Aorta (tissue), 5 donors: ENCODE data around the gene LRMDA. TPM values are rescaled to one million over a fixed set of nuclear protein-coding genes. Genes with fewer than 3 reads are reported as not detected.
A peak's percentile ranks its signal among the peaks of the same experiment; 100 is the strongest.

ENCODE experiments used
- ATAC-seq: fragments of 200-7000 bp; cut with Tn5 transposase; one replicate; pipeline ENCODE4 v1.9.1; 2022; ENCODE audit warnings: moderate library complexity; ENCODE audit not compliant: low FRiP score
- DNase-seq, 2 donors: peaks; one replicate each; pipeline ENCODE4 v3.0.0-alpha.2; 2020
- H3K27ac ChIP-seq, 2 donors: one replicate each; pipeline ENCODE4 v1.5.1; 2013; ENCODE audit warnings: low read length in 2 of 2, mild to moderate bottlenecking in 2 of 2, moderate library complexity in 2 of 2, control low read depth in 1 of 2, inconsistent platforms in 1 of 2, low read depth in 1 of 2
- H3K27me3 ChIP-seq, 2 donors: one replicate each; pipeline ENCODE4 v1.6.1; 2013; ENCODE audit warnings: control low read depth in 1 of 2, low read length in 1 of 2, mild to moderate bottlenecking in 1 of 2, moderate library complexity in 1 of 2; ENCODE audit not compliant: insufficient read depth in 2 of 2, control insufficient read depth in 1 of 2
- H3K36me3 ChIP-seq, 2 donors: one replicate each; pipeline ENCODE4 v1.6.1; 2013; ENCODE audit warnings: control low read depth in 1 of 2, low read length in 1 of 2, mild to moderate bottlenecking in 1 of 2; ENCODE audit not compliant: insufficient read depth in 2 of 2, control insufficient read depth in 1 of 2
- H3K4me1 ChIP-seq, 2 donors: one replicate each; pipeline ENCODE4 v1.6.1; 2013; ENCODE audit warnings: low read length in 2 of 2, control low read depth in 1 of 2, mild to moderate bottlenecking in 1 of 2, moderate library complexity in 1 of 2; ENCODE audit not compliant: insufficient read depth in 2 of 2, control insufficient read depth in 1 of 2
- H3K4me3 ChIP-seq, 2 donors: one replicate each; pipeline ENCODE4 v1.5.1; 2013; ENCODE audit warnings: low read length in 2 of 2, control low read depth in 1 of 2, mild to moderate bottlenecking in 1 of 2
- H3K9me3 ChIP-seq: one replicate; pipeline ENCODE4 v1.6.1; 2013; ENCODE audit warnings: mild to moderate bottlenecking, low read length; ENCODE audit not compliant: control insufficient read depth
- WGBS, 2 donors: extraction: QIAGEN DNeasy Blood & Tissue Kit; methylation state at CpG; one replicate each; pipeline ENCODE4 v1.1.7; 2013; 5-methylcytosine and 5-hydroxymethylcytosine counted together
- intact Hi-C, 2 donors: fragments of 100-400 bp; cut with DNase I; formaldehyde crosslinking; loops; one replicate each; pipeline versions ENCODE4 v1.14.2 to v1.15.0; 2022
- polyA plus RNA-seq, 2 donors: library from polyadenylated mRNA; stranded (reverse); fragments of 200-250 nt; gene quantifications; one replicate each; pipeline ENCODE4 v1.2.3, GENCODE V29; 2013
- total RNA-seq, 2 donors: library from RNA; stranded (reverse); fragmentation: NEBNext Ultra II Directional; extraction: Animal tissue kit (Norgen Biotek cat#: 25700); gene quantifications; one replicate each; pipeline ENCODE4 v1.2.1, GENCODE V29; 2021
- donor health status: healthy with polysubstance abuse.
- donor health status: Bipolar disorder and iron deficiency.
- donor health status: DM: no; HTN: no; CAD: no.
- donor health status: DM: no; HTN: no; CAD: no.
- donor health status: DM: yes; HTN: yes; CAD: no.

LRMDA gene
- total and polyA plus RNA-seq, 4 donors: 7.4 to 25.7 (median 14.7) TPM

- no peaks in the 10 kb centered on the region for H3K9me3 ChIP-seq
- ATAC-seq (no peak), DNase-seq (peak in 1 of 2 donors; percentile 79)
- no peaks in the 10 kb centered on the region for H3K4me1 ChIP-seq
- H3K36me3 ChIP-seq: no peaks in the 10 kb centered on the region
- WGBS, 2 donors: 60 to 81% methylated on average over 65 of the region's 65 CpGs
- no peaks in the 10 kb centered on the region for H3K27me3 ChIP-seq
- H3K4me3 ChIP-seq: no peak overlapping the region
- intact Hi-C loops: loop anchor here (5.0 to 10.0 kb wide), 5 partner anchors 99 to 1151 kb away; no protein-coding TSS in a partner anchor
- peak overlapping the region in 1 of 2 donors; percentile 25 for H3K27ac ChIP-seq
Measured at GRCh38 chr10:75395932-75396630, 35.3 kb upstream of the LRMDA start.

GRCh38 chr10:75396631-75397495, 34.6 kb upstream of the LRMDA start:
- Histone ChIP-seq H3K27me3 (no peaks in the 10 kb centered on the region), H3K4me1 (no peaks in the 10 kb centered on the region), H3K36me3 (no peaks in the 10 kb centered on the region), H3K4me3 (no peak overlapping the region), H3K9me3 (no peaks in the 10 kb centered on the region), H3K27ac (peak overlapping the region; percentile 19 to 43)
- 50 to 63% methylated on average over 59 to 71 of the region's 71 CpGs for WGBS, 2 donors
- intact Hi-C loops: loop anchor here (5.0 to 10.0 kb wide), 5 partner anchors 100 to 1150 kb away; no protein-coding TSS in a partner anchor
- ATAC-seq (peak; percentile 2), DNase-seq (no peak)

GRCh38 chr10:75397496-75398199, 33.8 kb upstream of the LRMDA start:
- intact Hi-C loops: loop anchor here (5.0 to 10.0 kb wide), 5 partner anchors 100 to 1150 kb away; no protein-coding TSS in a partner anchor
- Histone ChIP-seq H3K27ac (peak overlapping the region in 1 of 2 donors; percentile 30), H3K4me3 (no peak overlapping the region), H3K27me3 (no peaks in the 10 kb centered on the region), H3K4me1 (no peaks in the 10 kb centered on the region), H3K36me3 (no peaks in the 10 kb centered on the region), H3K9me3 (no peaks in the 10 kb centered on the region)
- 54 to 64% methylated on average over 19 of the region's 19 CpGs for WGBS, 2 donors
- ATAC-seq (no peak), DNase-seq (no peak)

- WGBS, 2 donors: 29 to 32% methylated on average over 17 of the region's 17 CpGs
- intact Hi-C loops: loop anchor here (5.0 to 10.0 kb wide), 5 partner anchors 101 to 1149 kb away; no protein-coding TSS in a partner anchor
- no peak for ATAC-seq
- H3K9me3 ChIP-seq: no peaks in the 10 kb centered on the region
- H3K27me3 ChIP-seq: no peaks in the 10 kb centered on the region
- peak overlapping the region; percentile 14 to 81 for H3K4me3 ChIP-seq
- no peak for DNase-seq
- no peaks in the 10 kb centered on the region for H3K36me3 ChIP-seq
- no peaks in the 10 kb centered on the region for H3K4me1 ChIP-seq
- H3K27ac ChIP-seq: peak overlapping the region in 1 of 2 donors; percentile 49
Measured at GRCh38 chr10:75398200-75398691, 33.2 kb upstream of the LRMDA start.

- Histone ChIP-seq H3K9me3 (no peaks in the 10 kb centered on the region), H3K27ac (peak overlapping the region in 1 of 2 donors; percentile 49), H3K36me3 (no peaks in the 10 kb centered on the region), H3K27me3 (no peaks in the 10 kb centered on the region), H3K4me3 (peak overlapping the region; percentile 60 to 81), H3K4me1 (no peaks in the 10 kb centered on the region)
- DNase-seq (peak; percentile 59 to 80), ATAC-seq (no peak)
- intact Hi-C loops: loop anchor here (1.0 to 10.0 kb wide), 6 partner anchors 102 to 1148 kb away; no protein-coding TSS in a partner anchor
- WGBS, 2 donors: 22 to 24% methylated on average over 63 to 76 of the region's 76 CpGs
Measured at GRCh38 chr10:75398692-75399460, 32.5 kb upstream of the LRMDA start.

- H3K36me3 ChIP-seq: no peaks in the 10 kb centered on the region
- DNase-seq (peak; percentile 90 to 96), ATAC-seq (peak; percentile 56)
- WGBS, 2 donors: 3% methylated on average over 52 to 71 of the region's 71 CpGs
- no peaks in the 10 kb centered on the region for H3K9me3 ChIP-seq
- H3K4me3 ChIP-seq: peak overlapping the region; percentile 60 to 81
- intact Hi-C loops: loop anchor here (1.0 to 10.0 kb wide), 14 partner anchors 102 to 1585 kb away; no protein-coding TSS in a partner anchor
- peak overlapping the region in 1 of 2 donors; percentile 64 for H3K27ac ChIP-seq
- H3K27me3 ChIP-seq: no peaks in the 10 kb centered on the region
- no peaks in the 10 kb centered on the region for H3K4me1 ChIP-seq
Measured at GRCh38 chr10:75399461-75400162, 31.8 kb upstream of the LRMDA start.

- WGBS, 2 donors: 0% methylated on average over 39 of the region's 39 CpGs
- intact Hi-C loops: loop anchor here (1.0 to 10.0 kb wide), 8 partner anchors 107 to 1585 kb away; no protein-coding TSS in a partner anchor
- H3K27me3 ChIP-seq: no peaks in the 10 kb centered on the region
- no peak for ATAC-seq
- DNase-seq: no peak
- peak overlapping the region; percentile 16 to 64 for H3K27ac ChIP-seq
- H3K36me3 ChIP-seq: no peaks in the 10 kb centered on the region
- peak overlapping the region; percentile 60 to 81 for H3K4me3 ChIP-seq
- H3K9me3 ChIP-seq: no peaks in the 10 kb centered on the region
- H3K4me1 ChIP-seq: no peaks in the 10 kb centered on the region
Measured at GRCh38 chr10:75400163-75400770, 31.2 kb upstream of the LRMDA start.
